Hindlimb muscle (tissue), 1 donor: ENCODE results near the gene FBXW8. TPM values are rescaled to one million over a fixed set of nuclear protein-coding genes. Genes with fewer than 3 reads are reported as not detected.
A peak's percentile ranks its signal among the peaks of the same experiment; 100 is the strongest.

Experiments used
- DNase-seq: peaks from one replicate; pipeline ENCODE4 v3.0.0-alpha.2; 2013
- polyA plus RNA-seq: library from polyadenylated mRNA; unstranded; fragments of 120-200 nt; gene quantifications from one replicate; pipeline ENCODE4 v1.2.1, GENCODE V29; 2013; ENCODE audit not compliant: insufficient read length

The FBXW8 gene, protein sequence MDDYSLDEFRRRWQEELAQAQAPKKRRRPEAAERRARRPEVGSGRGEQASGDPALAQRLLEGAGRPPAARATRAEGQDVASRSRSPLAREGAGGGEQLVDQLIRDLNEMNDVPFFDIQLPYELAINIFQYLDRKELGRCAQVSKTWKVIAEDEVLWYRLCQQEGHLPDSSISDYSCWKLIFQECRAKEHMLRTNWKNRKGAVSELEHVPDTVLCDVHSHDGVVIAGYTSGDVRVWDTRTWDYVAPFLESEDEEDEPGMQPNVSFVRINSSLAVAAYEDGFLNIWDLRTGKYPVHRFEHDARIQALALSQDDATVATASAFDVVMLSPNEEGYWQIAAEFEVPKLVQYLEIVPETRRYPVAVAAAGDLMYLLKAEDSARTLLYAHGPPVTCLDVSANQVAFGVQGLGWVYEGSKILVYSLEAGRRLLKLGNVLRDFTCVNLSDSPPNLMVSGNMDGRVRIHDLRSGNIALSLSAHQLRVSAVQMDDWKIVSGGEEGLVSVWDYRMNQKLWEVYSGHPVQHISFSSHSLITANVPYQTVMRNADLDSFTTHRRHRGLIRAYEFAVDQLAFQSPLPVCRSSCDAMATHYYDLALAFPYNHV
- 16.3 TPM for polyA plus RNA-seq

DNA sequence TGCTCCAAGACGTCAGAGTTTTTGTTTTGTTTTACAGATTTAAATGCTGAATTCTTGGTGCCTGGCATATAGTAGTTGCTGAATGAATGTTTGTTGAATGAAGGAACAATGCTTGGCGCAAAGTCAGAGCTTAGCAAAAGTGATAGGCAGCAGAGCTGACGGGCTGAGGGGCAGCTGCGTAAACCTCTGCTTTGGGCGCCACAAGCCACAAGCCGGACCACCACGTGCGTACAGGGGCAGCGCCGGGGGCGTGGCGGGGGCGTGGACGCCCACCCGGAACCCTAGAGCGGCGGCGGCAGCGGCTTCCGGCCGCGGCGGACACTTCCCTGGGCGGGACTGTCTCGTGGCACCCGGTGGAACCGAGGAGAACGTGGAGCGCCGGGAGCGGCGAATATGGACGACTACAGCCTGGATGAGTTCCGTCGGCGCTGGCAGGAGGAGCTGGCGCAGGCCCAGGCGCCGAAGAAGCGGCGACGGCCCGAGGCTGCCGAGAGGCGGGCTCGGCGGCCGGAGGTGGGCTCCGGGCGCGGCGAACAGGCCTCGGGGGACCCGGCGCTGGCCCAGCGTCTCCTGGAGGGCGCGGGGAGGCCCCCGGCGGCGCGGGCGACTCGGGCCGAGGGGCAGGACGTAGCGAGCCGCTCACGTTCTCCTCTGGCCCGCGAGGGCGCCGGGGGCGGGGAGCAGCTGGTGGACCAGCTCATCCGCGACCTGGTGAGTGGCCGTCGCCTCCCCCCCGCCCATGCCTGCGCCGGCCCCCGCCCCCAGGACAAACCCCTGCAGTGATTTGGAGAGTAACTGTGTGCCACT is at the start of gene FBXW8:
TSS of gene FBXW8 (plus strand) at position 306 of the 807 bp plus-strand sequence. CDS start at position 394, 88 bp downstream.
- peak; percentile 79 for DNase-seq

DNA sequence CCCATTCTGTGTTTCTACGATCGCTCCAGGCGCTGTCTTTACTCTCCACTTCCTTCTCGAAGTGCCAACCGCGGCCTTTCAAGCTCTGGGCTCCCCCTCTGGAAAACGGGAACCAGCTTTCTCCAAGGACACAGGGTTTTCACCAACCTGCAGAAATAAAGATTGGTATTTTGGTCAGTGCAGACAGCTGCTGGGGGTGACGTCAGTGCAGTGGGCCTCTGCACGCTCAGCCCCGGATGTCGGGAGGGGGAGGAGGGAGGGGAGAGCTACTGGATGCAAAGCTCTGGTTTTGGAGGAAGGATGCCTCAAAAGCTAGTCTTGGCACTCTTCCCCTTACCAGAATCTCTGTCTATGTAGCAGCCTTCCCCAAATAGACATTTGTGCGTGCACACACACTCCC is 49.4 kb upstream of the FBXW8 start:
- peak; percentile 61 for DNase-seq

DNA sequence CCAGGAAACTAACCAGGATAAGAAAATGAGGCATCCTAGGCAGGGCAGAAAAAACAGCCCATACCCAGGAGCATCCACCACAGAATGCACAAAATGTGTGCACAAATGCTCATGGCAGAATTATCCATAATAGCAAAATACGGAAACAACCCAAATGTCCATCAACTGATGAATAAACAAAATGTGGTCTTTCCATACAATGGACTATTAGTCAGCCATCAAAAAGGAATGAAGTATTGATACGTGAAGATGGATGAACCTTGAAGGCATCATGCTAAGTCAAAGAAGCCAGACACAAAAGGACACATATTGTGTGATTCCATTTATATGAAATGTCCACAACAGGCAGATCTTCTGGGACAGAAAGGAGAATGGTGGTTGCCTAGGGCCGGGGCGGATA is 48.6 kb upstream of the FBXW8 start:
- DNase-seq = no peak

DNA sequence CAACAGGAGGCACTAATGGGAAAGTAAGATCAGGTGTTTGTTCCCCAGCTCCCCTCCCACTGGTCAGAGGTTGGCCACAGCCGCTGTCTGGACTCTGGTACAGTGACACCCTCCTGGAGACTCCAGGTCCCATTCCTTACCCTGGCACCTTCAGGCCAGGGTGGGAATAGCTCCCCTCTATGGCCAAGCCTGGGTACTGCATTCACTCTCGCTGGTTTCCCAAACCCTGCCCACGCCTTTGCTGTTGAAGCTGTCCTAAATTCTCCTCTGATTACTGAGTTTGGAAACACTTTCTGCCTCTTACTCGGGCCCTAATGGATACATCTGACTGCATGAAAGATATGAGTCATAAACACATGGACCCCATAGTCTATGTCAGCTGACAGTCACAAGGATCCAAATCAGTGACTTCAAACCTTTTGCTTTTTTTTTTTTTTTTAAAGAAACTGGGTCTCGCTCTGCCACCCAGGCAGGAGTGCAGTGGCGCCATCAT is 47.4 kb upstream of the FBXW8 start:
- DNase-seq = no peak

- no peak for DNase-seq
Measured at GRCh38 chr12:116864371-116865160, 46.2 kb upstream of the FBXW8 start.

GRCh38 chr12:116867523-116867922 is 43.2 kb upstream of the FBXW8 start:
- DNase-seq = no peak

DNA sequence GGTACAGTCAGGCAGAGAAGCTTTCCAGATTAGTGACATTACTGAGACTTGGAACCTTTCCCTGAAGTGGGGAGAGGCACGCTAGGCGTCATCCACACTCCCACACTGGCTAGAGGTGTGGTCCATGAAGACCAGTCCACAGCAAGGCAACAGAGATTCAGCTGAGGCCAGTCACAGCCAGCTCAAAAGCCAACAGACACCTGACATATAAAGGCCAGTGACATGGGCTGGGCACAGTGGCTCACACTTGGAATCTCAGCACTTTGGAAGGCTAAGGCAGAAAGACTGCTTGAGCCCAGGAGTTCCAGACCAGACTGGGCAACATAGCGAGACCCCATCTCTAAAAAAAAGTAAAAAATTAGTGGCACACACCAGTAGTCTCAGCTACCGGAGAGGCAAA is 40.4 kb upstream of the FBXW8 start:
- no peak for DNase-seq

DNA sequence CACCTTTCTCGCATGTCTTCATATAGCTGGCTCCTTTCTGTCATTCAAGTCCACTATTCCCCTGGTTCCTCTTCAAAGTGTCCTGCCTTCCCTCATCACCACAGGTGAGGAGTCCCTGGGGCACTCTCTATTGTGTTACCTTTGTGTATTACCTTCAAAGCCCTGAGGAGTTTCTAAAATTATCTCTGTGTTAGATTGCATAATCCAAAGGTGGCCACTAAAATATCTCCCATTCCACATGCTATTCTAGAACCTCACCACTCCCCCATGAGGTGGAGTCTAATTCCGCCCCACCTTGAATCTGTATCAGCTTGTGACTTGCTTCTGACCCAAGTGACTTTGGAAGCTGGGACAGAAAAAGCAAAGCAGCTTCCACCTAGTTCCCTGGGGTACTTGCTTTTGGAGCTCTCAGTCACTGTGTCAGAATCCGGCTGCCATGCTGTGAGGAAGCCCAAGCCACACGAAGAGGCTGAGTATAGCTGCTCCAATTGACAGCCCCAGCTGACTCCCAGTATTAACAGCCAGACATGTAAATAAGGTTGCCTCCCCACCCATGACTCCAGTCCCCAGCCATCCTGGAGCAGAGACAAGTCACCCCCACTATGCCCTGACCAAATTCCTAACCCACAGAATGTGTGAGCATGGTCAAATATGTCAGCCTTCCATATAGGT is 36.3 kb upstream of the FBXW8 start:
- DNase-seq = no peak

DNA sequence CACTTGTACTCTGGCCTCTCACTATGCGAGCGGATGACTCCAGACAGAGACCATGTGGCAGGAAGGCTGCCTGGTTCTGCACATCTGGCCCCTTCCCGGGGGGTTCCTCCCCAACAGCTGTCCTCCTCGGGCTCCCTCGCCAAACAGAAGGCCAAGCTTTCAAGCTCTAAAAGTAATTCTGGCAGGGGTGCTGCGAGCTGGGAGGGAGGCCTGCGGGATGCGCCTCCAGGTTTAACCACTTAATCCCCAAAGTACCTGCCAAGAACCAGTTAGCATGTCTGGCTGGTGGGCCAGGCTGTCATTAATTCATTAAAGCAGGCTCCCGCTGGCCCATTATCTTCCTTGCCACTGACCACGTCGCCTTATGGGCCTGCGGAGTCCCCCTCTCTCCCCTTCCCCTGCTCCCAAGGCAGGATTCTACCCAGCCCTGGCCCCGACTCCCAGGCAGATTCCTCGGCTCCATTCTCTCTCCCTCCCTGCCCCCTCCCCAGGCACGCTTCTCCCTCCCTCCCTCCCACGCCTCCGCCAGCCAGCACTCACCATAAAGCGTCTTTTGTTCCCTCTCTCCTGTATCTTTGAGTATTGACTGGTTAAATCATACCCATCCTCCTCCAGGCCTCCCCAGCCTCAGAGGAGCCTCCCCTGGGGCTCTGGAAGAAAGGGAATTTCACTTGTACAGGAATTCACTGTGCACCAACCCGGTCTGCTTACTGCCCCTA is 34.4 kb upstream of the FBXW8 start:
- peak; percentile 62 for DNase-seq

DNA sequence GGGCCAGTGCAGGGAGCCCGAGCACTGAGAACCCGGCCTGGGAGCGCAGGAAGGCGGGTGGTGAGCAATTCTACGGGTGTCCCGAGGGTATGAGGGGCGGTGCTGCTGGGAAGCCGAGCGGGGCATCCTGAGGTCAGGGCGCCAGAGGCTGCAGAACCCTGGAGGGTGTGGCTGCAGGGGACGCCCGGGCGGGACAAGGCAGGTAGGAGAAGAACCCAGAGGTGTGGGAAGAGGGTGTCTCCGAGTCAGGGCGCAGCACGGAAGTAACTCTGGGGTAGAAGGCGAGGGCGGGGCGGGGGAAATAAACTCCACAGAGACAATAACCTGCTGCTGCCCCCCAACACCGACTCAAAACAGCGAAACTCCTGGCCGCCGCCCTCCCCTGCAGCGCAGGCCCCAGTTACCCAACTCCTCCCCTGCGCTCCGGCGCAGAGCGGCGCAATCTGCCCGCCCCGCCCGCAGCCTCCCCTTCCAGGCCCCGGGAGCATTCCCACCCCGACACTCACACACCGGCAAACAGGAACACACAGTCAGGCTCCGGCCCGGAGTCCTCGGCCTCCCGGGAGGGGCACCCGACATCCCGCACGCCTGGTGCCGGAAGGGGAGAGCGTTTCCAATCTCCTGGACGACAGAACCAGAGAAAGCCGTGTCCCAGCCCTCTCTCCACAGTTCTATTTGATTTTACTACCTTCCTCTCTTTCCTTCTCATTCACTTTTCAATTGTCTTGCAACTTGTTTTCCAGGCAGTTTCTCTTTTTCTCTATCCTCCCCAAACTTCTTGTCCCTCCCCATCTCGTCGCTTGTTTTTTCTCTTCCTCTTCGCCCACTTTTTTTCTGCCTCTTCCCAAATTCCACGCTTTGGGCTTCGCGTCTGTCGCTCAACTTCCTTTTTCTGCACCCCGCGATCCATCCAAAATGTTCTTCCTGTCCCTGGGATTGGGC is 31.9 kb upstream of the FBXW8 start:
- no peak for DNase-seq

DNA sequence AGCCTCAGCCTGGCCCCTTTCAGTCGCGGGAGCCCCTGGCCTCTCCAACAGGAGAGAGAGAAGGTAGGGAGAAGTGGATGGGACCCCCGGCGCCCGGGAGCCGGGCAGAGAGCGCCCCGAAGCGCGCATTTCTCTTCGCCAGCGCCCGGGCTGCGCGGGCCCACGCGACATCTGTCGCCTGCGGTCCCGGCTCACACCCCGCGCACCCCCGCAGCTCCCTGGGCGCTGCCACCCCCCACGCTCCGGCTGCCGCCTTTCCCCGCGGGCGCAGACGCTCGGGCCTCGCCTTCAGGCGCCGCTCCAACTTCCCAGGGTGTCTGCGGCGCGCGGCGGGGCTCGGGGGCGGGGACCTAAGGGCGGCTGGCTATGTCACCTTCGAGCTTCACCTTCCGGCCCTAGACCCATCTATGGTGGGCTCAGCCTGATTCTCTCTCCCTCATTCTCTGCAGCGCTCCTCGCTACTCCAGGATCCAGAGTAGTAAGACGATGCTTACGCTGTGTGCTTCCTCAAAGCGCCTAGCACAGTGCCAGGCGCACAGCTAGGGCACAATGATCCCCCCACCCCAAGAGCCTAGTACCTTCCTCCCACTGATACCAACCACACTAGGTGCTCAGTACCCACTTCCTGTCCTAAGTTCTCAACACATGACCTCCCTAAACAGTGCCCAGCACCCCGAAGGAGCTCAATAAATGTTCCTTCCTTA is 31.1 kb upstream of the FBXW8 start:
- DNase-seq = no peak

DNA sequence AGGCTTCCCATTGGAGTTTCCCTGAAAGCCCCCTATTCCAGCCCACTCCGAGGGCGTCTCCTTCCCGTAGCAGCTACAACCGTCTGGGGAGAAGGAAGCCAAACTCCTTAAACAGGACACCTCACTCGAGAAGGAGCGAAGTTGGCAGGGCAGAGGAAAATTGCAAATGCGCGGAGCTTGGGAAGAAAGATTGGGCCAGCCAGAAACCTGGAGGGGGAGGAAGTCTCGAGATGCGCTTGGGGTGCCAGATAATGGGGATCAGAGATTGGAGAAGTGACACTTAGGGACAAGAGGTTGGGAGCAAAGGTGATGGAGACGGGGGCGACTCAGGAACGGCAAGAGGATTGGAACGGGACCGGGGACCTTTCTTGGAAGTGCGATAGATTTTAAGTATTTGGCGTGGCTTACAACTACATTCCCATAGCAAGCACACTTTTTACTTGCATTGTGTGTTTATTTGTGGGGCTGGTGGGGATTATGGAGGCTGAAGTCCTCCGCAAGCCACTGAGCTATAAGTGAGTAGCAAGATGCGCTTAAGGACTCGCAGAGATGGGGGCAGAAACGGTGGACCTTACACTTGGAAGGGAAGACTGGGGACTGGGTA is 30.4 kb upstream of the FBXW8 start:
- DNase-seq = no peak

DNA sequence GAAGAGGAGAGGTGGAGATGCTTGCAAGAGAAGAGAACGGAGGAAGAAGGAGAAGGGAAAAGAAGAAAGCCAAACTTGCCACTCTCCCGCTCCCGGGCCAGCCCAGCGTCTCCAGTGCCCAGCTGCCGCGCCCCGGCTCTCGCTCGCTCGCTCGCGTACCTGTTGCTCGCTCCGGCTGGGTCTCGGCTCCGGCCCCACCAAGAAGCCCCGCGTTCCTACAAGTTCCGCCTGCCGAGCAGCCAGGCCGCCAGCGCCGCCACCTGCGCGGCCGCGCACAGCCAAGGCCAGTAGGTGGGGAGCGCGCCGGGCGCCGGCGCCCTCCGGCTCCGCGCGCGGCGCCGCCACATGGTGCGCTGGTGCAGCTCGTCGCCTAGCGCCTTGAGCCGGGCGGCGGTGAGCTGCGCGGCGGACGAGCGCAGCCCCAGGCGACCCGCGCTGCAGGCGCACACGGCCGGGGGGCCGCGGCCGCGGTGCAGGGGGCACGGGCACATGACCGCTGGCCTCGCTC is 29.9 kb upstream of the FBXW8 start:
- no peak for DNase-seq

- no peak for DNase-seq
Measured at GRCh38 chr12:116881325-116881876, 29.3 kb upstream of the FBXW8 start, which contains the start of gene HRK. TSS of gene HRK (minus strand) at chr12:116881441. CDS start at chr12:116881307, 134 bp downstream.

DNA sequence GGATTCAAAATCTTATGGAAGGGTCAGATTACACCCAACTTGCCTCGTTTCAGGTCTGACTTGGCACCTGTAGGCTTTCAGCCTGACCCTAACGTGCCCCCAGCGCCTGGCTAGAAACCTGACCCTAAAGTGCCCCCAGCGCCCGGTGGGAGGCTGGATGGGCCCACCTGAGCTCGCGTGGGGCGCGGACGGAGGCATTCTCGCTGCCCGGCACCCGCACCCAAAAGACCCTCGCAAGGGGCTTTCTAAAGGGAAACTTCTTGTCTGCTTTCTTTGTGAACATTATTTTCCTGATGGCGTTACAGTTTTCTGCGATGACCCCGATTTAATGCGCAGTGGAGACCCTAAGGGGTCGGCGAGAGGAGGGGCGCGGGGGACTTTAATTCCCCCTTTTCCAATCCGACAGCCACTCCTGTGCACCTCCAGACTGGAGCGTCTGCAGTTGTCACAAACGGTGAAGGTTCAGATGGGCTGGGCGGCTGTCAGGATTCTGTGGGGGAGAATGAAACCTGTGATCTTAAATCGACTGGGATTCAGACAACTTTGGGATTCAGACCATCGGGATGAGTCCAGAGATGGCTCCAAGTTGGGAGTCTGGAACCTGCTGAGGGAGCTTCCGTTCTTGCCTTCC is 28.8 kb upstream of the FBXW8 start:
- no peak for DNase-seq

- no peak for DNase-seq
Measured at GRCh38 chr12:116882742-116883141, 28.0 kb upstream of the FBXW8 start.

DNA sequence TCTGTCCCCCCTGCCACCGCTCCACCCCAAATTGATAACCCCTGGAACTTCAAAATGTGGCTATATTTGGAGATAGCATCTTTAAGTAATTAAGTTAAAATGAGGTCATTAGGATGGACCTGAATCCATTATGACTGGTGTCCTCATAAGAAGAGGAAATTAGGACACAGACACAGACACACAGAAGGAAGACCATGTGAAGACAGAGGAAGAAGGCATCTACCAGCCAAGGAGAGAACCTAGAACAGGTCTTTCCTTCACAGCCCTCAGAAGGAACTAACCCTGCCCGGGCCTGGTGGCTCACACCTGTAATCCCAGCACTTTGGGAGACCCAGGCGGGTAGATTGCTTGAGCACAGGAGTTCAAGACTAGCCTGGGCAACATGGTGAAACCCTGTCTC is 25.9 kb upstream of the FBXW8 start:
- DNase-seq = no peak

GRCh38 chr12:116885491-116885890 is 25.3 kb upstream of the FBXW8 start:
- no peak for DNase-seq
